ENCODE data around the gene TCEAL7. TPM values are rescaled to one million over a fixed set of nuclear protein-coding genes. Genes with fewer than 3 reads are reported as not detected.
"Not testable (repeated sequence)": the region's sequence is repeated elsewhere in the genome, so short reads cannot be mapped to it uniquely, and the experiment has no call there.

Gene TCEAL7
- total RNA-seq, 2 experiments from 2014 or later = not detected

DNA sequence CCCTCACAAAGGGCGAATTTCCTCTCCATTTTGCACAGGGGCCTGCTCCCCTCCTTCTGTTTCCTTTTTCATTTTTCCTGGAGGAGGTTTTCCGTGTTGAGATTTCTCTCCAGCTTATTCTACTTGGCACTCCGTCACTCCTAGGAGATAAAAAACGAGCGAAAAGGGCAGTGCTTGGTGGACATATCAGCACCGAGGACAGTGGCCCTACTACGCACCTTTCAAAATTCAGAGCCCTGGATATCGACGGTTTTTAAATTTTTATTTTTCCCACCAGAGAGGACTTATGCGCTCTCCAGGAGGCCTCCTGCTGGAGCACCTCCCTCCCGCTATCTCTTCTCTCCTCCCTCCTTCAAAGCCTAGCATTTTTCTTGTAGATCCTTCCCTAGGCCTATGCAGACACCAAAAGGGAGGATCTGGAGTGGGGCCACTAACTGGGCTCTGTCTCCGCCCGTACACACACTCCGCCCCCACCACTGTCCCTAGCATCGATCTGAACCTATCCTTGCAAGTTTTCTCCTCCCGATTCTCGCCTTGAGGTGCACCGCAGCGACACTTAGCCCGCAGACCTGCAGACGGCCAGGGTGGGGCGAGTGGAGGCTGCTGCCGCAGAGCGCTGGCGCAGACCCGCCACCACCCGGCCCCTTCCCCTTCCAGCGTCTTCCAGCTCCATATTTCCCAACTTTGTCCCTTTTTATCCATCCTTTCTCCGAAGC lies 17.8 kb downstream of the TCEAL7 start:
- ATAC-seq = no peak
- H3K4me1 Mint-ChIP-seq = no peaks in the 10 kb centered on the region
- no peak overlapping the region for H3K27ac Mint-ChIP-seq
- no peaks in the 10 kb centered on the region for H3K27me3 Mint-ChIP-seq
- no peaks in the 10 kb centered on the region for H3K9me3 Mint-ChIP-seq (ENCODE audit: low read depth)
- H3K36me3 Mint-ChIP-seq (ENCODE audit: low read depth) = no peaks in the 10 kb centered on the region
- intact Hi-C loops (cut with DNase I, micrococcal nuclease) = no loop called here
- H3K4me3 Mint-ChIP-seq = no peak overlapping the region
- POLR2A ChIA-PET = no interaction called here
- CTCF ChIA-PET = no interaction called here
- DNase-seq = no peak

DNA sequence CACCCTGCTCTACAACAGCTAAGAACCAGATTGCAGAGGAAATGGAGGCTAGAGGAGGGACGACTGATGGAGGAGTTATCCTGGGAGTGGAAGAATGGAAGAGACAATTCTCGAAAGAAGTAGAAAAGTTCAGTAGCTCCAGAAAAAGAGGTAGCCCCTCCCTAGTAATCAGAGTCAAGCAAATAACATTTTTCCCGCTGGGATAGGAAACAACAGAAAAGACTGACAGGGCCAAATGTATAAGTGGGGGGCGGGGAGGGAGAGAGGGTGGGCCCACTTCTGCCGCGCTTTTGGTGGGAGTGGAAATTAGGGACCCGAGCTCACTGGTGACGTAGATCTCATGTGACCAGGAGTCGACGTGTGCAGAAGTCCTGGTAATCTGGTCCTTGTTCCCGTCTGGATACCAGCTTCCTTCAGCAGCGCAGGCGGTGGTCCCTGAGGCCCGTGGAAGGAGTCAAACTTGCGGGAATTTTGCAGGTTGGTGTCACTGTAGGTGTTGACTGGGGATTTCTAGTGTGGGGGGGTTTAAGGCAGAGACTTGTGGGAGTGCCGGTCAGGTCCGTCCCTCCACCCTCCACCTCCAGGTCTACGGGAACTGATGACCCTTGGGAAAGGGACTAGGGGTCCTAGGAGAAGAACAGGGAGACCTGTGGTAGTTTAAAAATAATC lies 26.2 kb downstream of the TCEAL7 start, which contains the start of gene TCEAL9:
Gene TCEAL9, plus strand, starts transcription at position 377 of the 669 bp plus-strand sequence. CDS start 1,179 bp downstream, outside the sequence.
- CTCF ChIA-PET = interaction anchor here (0.6 to 0.7 kb wide), 3 partner anchors 11 to 44 kb away, joined by 3 read pairs; no protein-coding TSS in a partner anchor
- ATAC-seq = no peak

DNA sequence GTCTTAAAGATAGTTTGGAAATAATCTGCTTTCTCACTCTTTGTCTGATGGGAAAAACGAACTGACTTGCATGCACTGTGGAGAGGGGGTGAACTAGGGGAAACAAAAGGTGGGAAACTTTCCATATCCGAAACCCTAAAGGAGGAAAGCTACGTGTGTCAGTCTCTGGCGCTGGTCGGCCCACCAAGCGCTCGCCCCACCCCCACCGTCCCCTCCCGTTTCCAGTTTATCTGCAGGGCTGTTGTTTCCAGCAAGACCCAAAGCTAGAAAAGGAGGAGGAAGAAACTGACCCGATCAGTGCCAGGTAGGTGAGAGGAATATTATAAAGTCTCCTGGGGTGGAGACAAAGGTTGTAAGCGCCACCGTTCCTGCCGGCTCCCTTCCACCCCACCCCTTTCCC lies 26.8 kb downstream of the TCEAL7 start:
- POLR2A ChIA-PET = no interaction called here
- Mint-ChIP-seq H3K9me3 (ENCODE audit: low read depth) (no peaks in the 10 kb centered on the region), H3K4me1 (peaks cover 6% of the 10 kb centered on the region), H3K27me3 (no peaks in the 10 kb centered on the region), H3K4me3 (peak overlapping the region; percentile 75), H3K27ac (no peak overlapping the region), H3K36me3 (ENCODE audit: low read depth) (no peaks in the 10 kb centered on the region)
- DNase-seq (no peak), ATAC-seq (no peak)
- CTCF ChIA-PET = interaction anchor here (0.8 kb wide), 1 partner anchor 108 kb away, joined by 3 read pairs; no protein-coding TSS in a partner anchor
- intact Hi-C loops (cut with DNase I, micrococcal nuclease) = loop anchor here in 1 of 2 experiments (5.0 kb wide), 1 partner anchor 105 kb away; no protein-coding TSS in a partner anchor

More for the DNA sequence above, 26.2 kb downstream of the TCEAL7 start, which contains the start of gene TCEAL9:
- peak; percentile 5 for DNase-seq
- no peaks in the 10 kb centered on the region for H3K36me3 Mint-ChIP-seq (ENCODE audit: low read depth)
- H3K4me3 Mint-ChIP-seq = peak within 1 kb of the TSS; percentile 75
- peak within 1 kb of the TSS; percentile 34 for H3K27ac Mint-ChIP-seq
- POLR2A ChIA-PET = no interaction called here
- intact Hi-C loops (cut with DNase I, micrococcal nuclease) = loop anchor here in 1 of 2 experiments (5.0 kb wide), 1 partner anchor 106 kb away; no protein-coding TSS in a partner anchor
- peaks cover 6% of the 10 kb centered on the region for H3K4me1 Mint-ChIP-seq
- no peaks in the 10 kb centered on the region for H3K27me3 Mint-ChIP-seq
- no peaks in the 10 kb centered on the region for H3K9me3 Mint-ChIP-seq (ENCODE audit: low read depth)

DNA sequence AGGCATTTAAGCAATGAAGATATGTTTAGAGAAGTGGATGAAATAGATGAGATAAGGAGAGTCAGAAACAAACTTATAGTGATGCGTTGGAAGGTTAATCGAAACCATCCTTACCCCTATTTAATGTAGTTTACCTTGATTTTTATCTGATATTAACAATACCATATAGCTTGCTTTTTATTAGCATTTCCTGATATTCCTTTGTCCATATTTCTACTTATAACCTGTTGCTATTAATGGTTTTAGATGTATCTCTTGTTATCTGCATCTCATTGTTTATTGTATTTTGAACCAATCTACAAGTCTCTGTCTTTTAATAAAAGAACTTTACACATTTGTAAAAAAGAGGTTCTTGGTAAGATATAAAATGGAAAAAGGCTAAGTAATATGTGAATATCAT lies 27.8 kb downstream of the TCEAL7 start:
- H3K27ac Mint-ChIP-seq = no peak overlapping the region
- ChIA-PET CTCF (no interaction called here), POLR2A (no interaction called here)
- H3K4me3 Mint-ChIP-seq = no peak overlapping the region
- DNase-seq = no peak
- no peak for ATAC-seq
- H3K36me3 Mint-ChIP-seq (ENCODE audit: low read depth) = no peaks in the 10 kb centered on the region
- H3K9me3 Mint-ChIP-seq (ENCODE audit: low read depth) = no peaks in the 10 kb centered on the region
- peaks cover 6% of the 10 kb centered on the region for H3K4me1 Mint-ChIP-seq
- intact Hi-C loops (cut with DNase I, micrococcal nuclease) = loop anchor here in 1 of 2 experiments (5.0 kb wide), 1 partner anchor 104 kb away; no protein-coding TSS in a partner anchor
- no peaks in the 10 kb centered on the region for H3K27me3 Mint-ChIP-seq

DNA sequence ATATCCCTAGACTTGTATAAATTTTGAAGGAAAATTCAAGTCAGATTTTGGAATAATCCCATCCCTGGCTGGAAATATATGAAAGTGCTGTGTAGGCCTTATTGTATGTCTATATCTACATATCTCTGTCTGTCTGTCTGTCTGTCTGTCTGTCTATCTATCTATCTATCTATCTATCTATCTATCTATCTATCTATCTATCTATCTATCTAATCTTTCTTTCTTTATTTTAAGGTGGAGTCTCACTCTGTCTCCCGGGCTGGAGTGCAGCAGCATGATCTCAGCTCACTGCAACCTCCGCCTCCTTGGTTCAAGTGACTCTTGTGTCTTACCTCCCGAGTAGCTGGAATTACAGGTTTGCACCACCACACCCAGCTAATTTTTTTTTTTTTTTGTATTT lies 29.6 kb downstream of the TCEAL7 start:
- H3K27ac Mint-ChIP-seq; H3K27me3 Mint-ChIP-seq; H3K9me3 Mint-ChIP-seq (ENCODE audit: low read depth); H3K36me3 Mint-ChIP-seq (ENCODE audit: low read depth); H3K4me1 Mint-ChIP-seq; CTCF ChIA-PET; ATAC-seq; DNase-seq; H3K4me3 Mint-ChIP-seq: not testable (repeated sequence)
- POLR2A ChIA-PET = interaction anchor here (0.6 kb wide), 1 partner anchor 253 kb away, joined by 3 read pairs; no protein-coding TSS in a partner anchor
- intact Hi-C loops (cut with DNase I, micrococcal nuclease) = loop anchor here in 1 of 2 experiments (5.0 kb wide), 1 partner anchor 103 kb away; no protein-coding TSS in a partner anchor

DNA sequence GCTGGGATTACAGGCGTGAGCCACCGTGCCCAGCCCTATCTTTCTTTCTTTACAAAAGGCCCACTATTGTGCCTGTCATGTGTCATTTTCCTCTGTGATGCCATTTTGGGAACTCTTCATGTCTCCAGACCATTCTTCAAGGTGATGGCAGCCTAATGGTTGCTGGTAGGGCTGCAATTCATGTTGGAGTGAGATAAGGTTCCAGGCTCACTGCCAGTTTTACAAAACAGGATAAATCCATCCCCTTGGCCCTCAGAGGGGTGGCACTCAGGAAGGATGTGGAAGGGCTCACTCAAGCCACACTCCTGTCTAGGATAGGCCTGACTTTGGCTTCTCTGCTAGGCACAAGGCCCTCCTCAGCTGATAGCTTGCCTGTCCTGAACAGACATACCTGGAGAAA lies 30.1 kb downstream of the TCEAL7 start:
- Mint-ChIP-seq H3K27me3 (no peaks in the 10 kb centered on the region), H3K4me3 (no peak overlapping the region)
- CTCF ChIA-PET = no interaction called here

DNA sequence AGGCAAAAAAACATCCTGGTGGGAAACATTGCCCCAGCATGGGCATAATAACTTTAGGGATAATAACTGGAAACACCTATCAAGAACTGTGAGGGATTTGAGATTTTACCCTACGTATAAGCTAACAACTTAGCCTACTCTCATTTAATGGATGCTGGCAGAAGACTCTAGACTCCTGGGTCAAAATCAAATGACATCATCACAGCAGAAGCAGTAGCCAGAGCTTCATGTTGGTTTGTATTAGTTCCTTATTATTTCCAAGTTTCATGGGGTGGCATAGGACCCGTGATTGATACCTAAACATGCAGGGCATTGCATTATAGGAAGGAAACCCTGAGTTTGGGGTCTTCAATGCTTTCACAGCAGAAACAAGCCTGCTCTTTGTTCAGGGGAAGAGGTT lies 30.9 kb downstream of the TCEAL7 start:
- DNase-seq (no peak), ATAC-seq (no peak)
- ChIA-PET CTCF (no interaction called here), POLR2A (no interaction called here)
- Mint-ChIP-seq H3K27ac (no peak overlapping the region), H3K9me3 (ENCODE audit: low read depth) (no peaks in the 10 kb centered on the region), H3K4me1 (peaks cover 5% of the 10 kb centered on the region), H3K36me3 (ENCODE audit: low read depth) (no peaks in the 10 kb centered on the region), H3K4me3 (no peak overlapping the region), H3K27me3 (no peaks in the 10 kb centered on the region)
- intact Hi-C loops (cut with DNase I, micrococcal nuclease) = no loop called here

More for the DNA sequence above, 30.1 kb downstream of the TCEAL7 start:
- Mint-ChIP-seq H3K36me3 (ENCODE audit: low read depth) (no peaks in the 10 kb centered on the region), H3K27ac (no peak overlapping the region), H3K4me1 (peaks cover 6% of the 10 kb centered on the region), H3K9me3 (ENCODE audit: low read depth) (no peaks in the 10 kb centered on the region)
- ATAC-seq (no peak), DNase-seq (no peak)
- intact Hi-C loops (cut with DNase I, micrococcal nuclease) = no loop called here
- POLR2A ChIA-PET = interaction anchor here (0.6 kb wide), 1 partner anchor 254 kb away, joined by 3 read pairs; no protein-coding TSS in a partner anchor

DNA sequence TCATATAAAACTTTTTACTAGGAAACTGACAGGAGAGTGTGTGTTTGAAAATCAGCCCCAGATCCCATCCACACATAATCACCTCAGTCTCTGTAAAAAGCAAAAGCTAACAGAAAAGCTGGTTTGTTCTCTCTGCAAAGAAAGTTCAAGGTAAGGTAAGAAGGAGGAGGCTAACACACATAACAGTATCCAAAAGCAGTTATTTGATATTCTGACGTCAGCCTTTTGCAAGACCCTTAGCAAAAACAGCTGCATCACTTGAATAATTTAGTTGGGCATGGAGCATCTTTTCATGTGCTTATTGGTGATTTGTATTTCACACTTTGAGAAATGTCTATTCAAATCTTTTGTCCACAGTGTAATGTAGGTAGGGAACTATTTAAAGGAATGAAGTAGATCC lies 31.8 kb downstream of the TCEAL7 start:
- no peak overlapping the region for H3K27ac Mint-ChIP-seq
- no peak for DNase-seq
- ATAC-seq = no peak
- no peaks in the 10 kb centered on the region for H3K27me3 Mint-ChIP-seq
- POLR2A ChIA-PET = no interaction called here
- no peaks in the 10 kb centered on the region for H3K9me3 Mint-ChIP-seq (ENCODE audit: low read depth)
- no peaks in the 10 kb centered on the region for H3K4me1 Mint-ChIP-seq
- CTCF ChIA-PET = no interaction called here
- H3K4me3 Mint-ChIP-seq = no peak overlapping the region
- H3K36me3 Mint-ChIP-seq (ENCODE audit: low read depth) = no peaks in the 10 kb centered on the region
- intact Hi-C loops (cut with DNase I, micrococcal nuclease) = no loop called here

DNA sequence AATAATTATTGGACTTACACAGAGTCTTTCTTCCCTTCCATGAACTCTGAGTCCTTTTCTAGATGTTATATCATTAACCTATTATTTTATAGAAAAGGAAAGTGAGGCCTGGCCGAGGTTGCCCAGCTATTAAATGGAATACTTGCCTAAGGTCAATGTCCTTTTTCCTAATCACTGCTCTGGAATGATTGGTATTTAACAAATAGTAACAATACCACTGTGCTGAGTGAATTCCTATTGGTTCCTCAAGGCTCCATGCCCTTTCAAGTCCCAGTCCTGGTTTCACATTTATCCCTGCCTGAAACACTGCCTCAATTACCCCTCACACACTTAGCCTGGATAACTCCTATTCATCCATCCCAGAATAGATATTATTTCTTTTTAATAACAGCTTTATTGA lies 32.4 kb downstream of the TCEAL7 start:
- no peak overlapping the region for H3K4me3 Mint-ChIP-seq
- intact Hi-C loops (cut with DNase I, micrococcal nuclease) = no loop called here
- H3K36me3 Mint-ChIP-seq (ENCODE audit: low read depth) = no peaks in the 10 kb centered on the region
- no peak overlapping the region for H3K27ac Mint-ChIP-seq
- ChIA-PET CTCF (no interaction called here), POLR2A (no interaction called here)
- DNase-seq (no peak), ATAC-seq (no peak)
- H3K9me3 Mint-ChIP-seq (ENCODE audit: low read depth) = no peaks in the 10 kb centered on the region
- no peaks in the 10 kb centered on the region for H3K4me1 Mint-ChIP-seq
- H3K27me3 Mint-ChIP-seq = no peaks in the 10 kb centered on the region

DNA sequence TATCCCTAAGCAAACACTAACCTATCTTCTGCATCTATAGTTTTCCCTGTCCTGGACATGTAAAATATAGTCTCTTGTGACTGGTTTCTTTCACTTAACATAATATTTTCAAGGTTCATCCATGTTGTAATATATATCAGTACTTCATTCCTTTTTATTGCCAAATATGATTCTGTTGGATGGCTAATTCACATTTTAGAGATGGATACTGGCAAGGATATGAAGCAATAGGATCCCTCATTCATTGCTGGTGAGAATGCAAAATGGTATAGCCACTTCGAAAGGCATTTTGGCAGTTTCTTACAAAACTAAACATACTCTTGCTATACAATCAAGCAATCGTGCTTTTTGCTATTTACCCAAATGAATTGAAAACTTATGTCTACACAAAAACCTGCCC lies 33.0 kb downstream of the TCEAL7 start:
- ChIA-PET CTCF (no interaction called here), POLR2A (no interaction called here)
- no peak overlapping the region for H3K4me3 Mint-ChIP-seq
- intact Hi-C loops (cut with DNase I, micrococcal nuclease) = no loop called here
- H3K27ac Mint-ChIP-seq = no peak overlapping the region
- H3K4me1 Mint-ChIP-seq = no peaks in the 10 kb centered on the region
- H3K27me3 Mint-ChIP-seq = no peaks in the 10 kb centered on the region
- H3K9me3 Mint-ChIP-seq (ENCODE audit: low read depth) = no peaks in the 10 kb centered on the region
- H3K36me3 Mint-ChIP-seq (ENCODE audit: low read depth) = no peaks in the 10 kb centered on the region
- DNase-seq = no peak
- ATAC-seq = no peak

DNA sequence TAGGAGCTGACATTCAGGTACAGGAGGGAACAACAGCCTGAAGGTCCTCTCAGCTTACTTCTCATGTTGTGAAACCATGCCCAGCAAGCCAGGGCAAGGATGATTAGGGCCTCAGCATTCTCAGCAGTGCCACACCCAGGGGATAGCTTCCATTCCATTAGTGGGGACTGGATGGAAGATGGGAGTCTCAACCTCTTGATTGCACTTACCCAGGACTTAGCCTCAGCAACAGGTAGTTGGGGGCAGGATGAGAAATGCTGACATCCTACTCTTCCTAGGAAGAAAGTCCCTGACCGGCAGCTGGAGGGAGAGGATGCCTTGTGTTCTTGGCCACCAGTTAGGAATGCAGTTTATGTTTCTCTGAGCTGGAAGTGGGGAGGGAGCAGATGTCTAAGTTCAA lies 37.5 kb downstream of the TCEAL7 start:
- Mint-ChIP-seq H3K4me3 (no peak overlapping the region), H3K4me1 (no peaks in the 10 kb centered on the region), H3K9me3 (ENCODE audit: low read depth) (no peaks in the 10 kb centered on the region), H3K27ac (no peak overlapping the region), H3K36me3 (ENCODE audit: low read depth) (no peaks in the 10 kb centered on the region), H3K27me3 (no peaks in the 10 kb centered on the region)
- DNase-seq (no peak), ATAC-seq (no peak)
- intact Hi-C loops (cut with DNase I, micrococcal nuclease) = no loop called here
- ChIA-PET POLR2A (no interaction called here), CTCF (interaction anchor here (1.0 to 1.1 kb wide), 2 partner anchors 12 to 465 kb away, joined by 3 read pairs; no protein-coding TSS in a partner anchor)

DNA sequence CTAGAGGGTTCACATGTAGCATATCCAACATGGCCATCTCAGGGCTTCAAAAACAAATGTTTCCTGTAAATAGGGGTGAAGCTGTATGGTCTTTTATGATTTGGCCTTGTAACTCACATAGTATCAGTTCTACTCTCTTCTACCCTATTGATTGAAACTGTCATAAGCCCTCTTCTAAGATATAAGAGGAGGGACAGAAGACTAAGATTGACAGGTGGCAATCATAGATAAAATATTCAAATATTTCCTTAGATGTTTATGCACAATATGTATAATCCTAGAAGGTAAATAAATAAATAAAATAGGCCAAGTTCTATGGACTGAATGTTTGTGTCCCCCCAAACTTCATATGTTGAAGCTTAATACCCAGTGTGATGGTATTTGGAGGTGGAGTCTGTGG lies 39.4 kb downstream of the TCEAL7 start:
- H3K4me1 Mint-ChIP-seq = no peaks in the 10 kb centered on the region
- ATAC-seq (no peak), DNase-seq (no peak)
- H3K27ac Mint-ChIP-seq = no peak overlapping the region
- CTCF ChIA-PET = no interaction called here
- H3K4me3 Mint-ChIP-seq = no peak overlapping the region
- H3K36me3 Mint-ChIP-seq (ENCODE audit: low read depth) = no peaks in the 10 kb centered on the region
- H3K27me3 Mint-ChIP-seq = no peaks in the 10 kb centered on the region
- intact Hi-C loops (cut with DNase I, micrococcal nuclease) = no loop called here
- POLR2A ChIA-PET = no interaction called here
- no peaks in the 10 kb centered on the region for H3K9me3 Mint-ChIP-seq (ENCODE audit: low read depth)

Measured in activated CD4-positive, alpha-beta T cell treated with anti-CD3 and anti-CD28 coated beads for 36 hours (primary cell).